HG02884 (cell line): ENCODE results near the gene SH3D19.
"Not testable (repeated sequence)": the region's sequence is repeated elsewhere in the genome, so short reads cannot be mapped to it uniquely, and the experiment has no call there.

ENCODE experiments used
- ATAC-seq: cut with Tn5 transposase; IDR thresholded peaks from one replicate; pipeline ENCODE4 v1.9.1; 2021; ENCODE audit warnings: mild to moderate bottlenecking, moderate library complexity; ENCODE audit not compliant: unreplicated experiment

The SH3D19 gene

DNA sequence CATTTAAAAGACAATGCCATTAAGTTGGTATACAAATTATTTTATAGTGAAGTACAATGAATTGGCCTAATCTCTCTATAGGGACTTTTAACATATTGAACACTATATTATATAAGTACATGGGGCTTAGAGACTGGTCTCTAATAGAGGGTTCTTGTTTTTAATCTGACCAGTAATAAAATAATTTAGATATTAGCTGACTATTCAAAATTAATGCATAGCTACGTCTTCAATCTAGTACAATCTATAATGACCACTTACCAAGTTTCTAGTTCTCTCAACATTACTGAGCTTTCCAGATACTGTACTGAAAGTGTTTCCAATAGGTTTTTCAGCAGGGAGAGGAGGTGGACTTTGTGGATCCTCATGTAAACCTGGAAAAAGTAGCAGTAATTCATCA lies 166.4 kb downstream of the SH3D19 start:
- ATAC-seq = no peak

DNA sequence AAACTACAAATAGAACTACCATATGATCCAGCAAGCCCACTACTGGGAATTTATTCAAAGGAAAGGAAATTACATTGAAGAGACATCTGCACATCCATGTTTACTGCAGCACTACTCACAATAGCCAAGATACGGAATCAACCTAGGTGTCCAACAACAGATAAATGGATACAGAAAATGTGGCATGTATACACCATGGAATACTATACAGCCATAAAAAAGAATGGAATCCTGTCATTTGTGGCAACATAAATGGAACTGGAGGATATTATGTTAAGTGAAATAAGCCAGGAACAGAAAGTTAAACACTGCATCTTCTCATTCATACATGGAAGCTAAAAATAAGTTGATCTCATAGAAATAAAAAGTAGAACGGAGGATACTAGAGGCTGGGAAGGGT lies 167.9 kb downstream of the SH3D19 start:
- ATAC-seq = no peak

DNA sequence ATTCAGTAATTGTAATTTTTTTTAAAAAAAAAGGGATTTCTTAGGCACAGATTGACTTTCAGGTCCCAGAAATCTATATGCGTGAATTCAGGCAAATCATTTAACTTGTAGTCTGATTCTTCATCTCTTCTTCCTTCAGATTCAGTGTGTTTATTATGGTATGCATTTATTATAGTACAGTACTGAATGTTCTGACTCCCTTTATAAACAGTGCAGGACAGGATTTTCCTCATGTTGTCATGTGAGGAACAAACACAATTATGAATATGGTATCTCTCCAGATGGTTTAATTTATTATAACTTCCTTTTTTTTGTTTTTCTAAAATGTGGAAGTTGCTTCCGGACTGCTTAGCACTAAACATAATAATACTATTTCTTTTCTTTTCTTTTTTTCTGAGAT lies 171.8 kb downstream of the SH3D19 start:
- ATAC-seq = no peak

DNA sequence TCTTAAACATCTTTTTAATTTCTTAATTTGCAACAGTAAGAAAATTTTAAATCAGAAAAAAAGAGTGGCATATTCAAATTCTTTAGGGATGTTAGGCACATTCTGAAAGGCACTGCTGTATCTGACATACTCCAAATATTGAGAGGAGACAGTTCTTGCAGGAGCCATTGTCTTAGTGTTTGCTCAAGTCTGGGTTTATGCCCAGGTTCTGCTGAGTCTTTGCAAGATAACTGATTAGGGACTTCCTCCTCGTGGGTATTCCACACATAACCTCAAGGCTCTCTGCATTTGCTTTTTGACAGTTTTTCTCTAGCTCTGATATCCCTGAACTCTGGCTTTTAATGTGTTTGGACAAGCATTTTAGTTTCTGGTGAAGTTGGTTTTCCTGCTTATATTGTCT lies 173.4 kb downstream of the SH3D19 start:
- no peak for ATAC-seq

DNA sequence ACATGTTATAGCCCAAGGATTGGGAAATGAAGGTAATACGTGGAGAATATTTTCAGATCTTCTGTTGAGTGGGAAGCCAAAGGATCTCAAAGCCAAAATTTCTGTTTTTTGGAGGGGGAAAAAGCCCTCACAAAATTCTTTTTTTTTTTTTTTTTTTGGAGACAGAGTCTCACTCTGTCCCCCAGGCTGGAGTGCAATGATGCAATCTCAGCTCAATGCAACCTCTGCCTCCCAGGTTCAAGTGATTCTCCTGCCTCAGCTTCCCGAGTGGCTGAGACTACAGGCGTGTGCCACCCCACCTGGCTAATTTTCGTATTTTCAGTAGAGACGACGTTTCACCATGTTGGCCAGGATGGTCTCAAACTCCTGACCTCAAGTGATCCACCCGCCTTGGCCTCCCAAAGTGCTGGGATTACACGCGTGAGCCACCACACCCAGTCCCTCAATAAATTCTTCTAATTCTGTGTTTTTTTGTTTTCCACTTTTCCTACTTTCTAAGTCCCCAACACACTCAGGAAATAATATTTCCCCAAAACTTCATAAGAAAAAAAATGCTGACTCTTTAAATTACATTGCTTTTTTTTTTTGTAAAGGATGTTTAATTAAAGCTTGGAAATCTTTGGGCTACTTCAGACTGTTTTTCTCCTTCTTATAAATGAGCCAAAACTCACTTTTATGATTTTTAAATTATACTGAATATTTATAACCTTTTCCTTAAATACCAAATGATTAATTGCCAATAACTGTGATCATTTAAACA lies 174.4 kb downstream of the SH3D19 start:
- ATAC-seq = no peak

DNA sequence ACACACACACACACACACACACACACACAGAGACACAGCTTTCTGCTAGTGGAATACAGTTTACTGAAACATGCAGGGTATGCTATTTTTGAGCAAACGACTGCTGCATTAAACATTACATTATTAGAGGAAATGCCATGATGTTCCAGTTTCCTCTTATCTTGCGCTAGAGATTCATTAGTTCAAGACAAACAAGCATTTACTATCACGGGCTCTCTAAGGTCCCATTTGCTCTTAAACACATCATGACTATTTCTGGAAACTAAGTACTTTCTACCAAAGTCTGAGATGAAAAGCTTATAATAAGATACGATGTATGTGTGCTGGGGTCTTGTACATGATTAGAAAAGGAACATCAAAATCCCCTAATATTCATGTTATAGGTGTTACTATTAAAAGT lies 177.1 kb downstream of the SH3D19 start:
- no peak for ATAC-seq

DNA sequence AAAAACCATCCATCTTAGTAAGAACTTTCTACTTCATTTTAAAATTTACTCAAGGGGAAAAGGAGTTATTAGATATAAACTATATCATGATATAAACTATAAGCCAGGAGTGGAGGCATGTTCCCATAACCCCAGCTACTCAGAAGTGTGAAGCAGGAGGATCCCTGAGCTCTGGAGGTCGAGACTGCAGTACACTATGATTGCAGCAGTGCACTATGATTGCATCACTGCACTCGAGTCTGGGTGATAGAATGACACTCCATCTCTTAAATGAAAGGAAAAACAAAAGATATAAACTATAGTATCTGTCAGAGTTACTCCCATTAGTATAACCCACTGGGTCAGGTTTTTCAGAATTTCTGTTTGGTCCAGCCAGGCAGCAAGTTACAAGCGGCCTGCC lies 178.4 kb downstream of the SH3D19 start:
- no peak for ATAC-seq

DNA sequence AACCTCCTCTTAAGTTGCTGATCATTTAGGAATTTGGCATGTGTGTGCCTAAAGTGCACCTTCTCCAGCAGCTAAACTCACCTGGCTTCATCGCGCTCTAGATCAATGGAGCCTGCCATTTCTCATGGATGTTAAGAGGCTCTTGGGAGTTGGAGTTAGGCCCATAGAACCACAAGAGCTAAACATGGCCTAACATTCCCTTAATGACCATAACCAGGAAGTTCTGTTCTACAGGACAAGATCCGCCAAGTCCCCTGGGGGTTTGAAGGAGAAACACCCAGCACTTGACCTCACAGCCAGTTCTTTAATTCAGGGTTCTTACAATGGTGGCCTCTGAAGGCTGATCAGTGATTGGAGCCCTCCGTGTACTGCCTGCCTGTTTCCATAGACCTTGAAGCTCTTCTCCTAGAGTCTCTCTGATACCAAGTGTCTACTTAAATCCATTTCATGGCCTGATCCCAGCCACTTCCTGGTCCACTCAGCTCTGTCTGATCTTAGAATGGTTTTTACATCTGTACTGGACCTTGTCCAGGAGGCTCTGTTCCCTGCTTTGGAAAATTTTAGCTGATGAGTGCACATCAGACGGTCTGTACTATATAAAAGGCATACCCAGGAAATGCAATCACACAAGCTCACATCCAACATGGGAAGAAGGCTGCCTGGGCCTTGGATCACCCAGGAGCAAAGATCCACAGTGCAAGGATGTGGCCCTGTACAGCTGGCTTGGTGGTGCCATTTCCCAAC lies 180.9 kb downstream of the SH3D19 start:
- no peak for ATAC-seq

DNA sequence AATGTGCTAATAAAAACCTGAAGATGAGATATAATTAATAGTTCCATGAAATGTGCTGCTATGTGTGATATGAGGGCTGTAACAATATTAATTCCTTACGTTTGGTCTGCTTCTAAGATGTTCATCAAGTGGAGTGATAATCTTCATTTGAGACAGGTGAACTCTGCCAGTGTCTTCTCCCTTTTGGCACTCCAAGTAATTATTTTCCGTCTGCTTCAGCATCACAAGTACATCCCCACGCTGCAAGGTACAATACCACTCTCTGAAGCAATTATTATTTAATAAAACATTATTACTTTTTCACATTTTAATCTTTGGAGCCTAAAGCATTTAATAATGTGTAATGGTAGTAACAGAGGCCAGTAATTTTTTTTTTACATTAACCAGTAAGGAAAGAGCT lies 181.6 kb downstream of the SH3D19 start:
- no peak for ATAC-seq

DNA sequence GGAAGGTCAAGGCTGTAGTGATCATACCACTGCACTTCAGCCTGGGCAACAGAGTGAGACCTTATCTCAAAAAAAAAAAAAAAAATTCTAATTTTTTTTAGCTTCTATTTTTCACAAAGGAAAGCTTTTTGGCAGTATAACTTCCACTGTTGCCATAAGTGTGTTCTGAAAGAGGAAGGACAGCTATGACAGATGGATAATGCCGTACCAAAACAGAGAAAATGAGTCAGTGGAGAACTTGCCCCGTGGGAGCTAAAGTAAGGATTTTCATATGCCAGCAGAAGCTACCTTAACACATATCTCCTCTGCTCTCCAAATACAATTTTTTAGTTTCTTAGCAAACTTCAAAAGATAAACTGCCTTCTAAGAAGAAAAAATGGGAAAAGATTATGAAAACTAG lies 182.2 kb downstream of the SH3D19 start:
- no peak for ATAC-seq

DNA sequence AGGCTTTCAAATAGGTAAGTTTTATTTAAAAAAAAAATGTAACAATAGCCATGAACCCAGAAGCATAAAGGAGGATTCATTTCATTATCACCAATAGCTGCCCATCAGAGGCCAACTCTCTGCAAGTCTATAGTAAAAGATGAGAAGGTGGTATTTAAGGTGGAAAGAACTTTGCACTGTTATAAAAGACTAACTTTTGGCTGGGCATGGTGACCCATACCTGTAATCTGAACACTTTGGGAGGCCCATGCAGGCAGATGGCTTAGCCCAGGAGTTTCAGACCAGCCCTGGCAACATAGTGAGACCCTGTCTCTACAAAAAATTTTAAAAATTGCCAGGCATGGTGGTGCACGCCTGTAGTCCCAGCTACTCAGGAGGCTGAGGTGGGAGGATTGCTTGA lies 182.6 kb downstream of the SH3D19 start:
- no peak for ATAC-seq

DNA sequence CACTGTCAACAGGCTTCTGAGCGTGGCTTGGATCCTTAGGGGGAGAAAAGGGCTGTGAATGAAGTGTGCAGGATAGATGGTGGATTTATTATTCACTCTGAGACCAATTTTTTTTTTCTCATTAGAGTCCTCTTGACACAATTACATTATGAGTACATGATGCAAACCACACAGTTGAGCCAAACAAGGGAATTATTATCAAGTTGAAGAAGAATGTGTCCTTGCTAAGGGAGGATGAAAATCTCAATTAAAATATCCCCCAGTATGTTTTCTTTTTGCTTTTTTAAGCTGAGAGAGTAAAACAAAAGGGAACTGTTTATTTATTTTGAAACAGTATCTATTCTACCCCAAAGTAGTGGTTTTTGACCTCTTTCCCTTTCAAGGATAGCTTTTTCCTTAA lies 185.6 kb downstream of the SH3D19 start:
- no peak for ATAC-seq

DNA sequence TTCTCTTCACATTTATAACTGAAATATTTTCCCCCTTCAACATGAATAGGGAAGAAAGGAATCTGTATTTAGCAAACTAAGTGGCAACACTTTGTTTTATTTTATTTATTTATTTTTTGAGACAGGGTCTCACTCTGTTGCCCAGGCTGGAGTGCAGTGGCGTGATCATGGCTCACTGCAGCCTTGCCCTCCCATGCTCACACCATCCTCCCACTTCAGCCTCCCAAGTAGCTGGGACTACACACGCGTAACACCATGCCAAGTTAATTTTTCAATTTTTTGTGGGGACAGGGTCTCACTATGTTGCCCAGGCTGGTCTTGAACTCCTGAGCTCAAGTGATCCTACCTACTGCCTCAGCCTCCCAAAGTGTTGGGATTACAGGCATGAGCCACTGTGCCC lies 189.4 kb downstream of the SH3D19 start:
- ATAC-seq = not testable (repeated sequence)

DNA sequence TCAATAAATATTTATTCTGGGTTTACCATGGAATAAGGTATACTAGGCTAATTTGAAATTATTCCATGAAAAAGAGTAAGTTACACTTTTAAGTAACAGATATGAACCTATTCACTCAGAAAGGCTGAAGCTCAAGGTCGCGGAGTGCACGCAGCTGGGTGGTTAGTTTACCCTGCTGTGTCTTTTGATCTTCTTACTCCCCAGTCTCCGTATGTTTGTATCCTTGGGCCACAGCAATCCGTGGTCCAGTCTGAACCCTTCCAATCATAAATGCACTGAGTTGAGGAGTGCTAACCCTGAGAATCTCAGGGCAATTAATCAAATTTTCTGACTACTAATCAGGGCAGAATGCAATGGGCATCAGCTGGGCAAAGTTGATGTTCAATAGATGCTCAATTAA lies 192.1 kb downstream of the SH3D19 start:
- no peak for ATAC-seq

DNA sequence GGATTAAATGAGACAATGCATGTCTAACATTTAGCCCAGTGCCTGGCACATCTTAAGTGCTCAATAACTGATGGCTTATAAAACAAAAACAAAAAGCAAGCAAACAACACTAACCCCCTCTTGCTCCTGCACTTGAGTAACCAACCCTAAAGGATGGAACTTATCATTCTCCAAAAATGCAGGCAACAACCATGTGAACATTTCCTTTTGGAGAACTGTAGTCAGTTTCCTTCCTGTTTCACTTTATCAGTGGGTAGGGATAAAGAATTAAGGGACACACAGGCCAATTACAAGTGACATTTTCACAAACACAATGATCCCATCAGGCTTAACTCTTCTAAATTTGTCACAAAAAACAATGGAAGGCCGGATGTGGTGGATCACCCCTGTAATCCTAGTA lies 195.6 kb downstream of the SH3D19 start:
- no peak for ATAC-seq

DNA sequence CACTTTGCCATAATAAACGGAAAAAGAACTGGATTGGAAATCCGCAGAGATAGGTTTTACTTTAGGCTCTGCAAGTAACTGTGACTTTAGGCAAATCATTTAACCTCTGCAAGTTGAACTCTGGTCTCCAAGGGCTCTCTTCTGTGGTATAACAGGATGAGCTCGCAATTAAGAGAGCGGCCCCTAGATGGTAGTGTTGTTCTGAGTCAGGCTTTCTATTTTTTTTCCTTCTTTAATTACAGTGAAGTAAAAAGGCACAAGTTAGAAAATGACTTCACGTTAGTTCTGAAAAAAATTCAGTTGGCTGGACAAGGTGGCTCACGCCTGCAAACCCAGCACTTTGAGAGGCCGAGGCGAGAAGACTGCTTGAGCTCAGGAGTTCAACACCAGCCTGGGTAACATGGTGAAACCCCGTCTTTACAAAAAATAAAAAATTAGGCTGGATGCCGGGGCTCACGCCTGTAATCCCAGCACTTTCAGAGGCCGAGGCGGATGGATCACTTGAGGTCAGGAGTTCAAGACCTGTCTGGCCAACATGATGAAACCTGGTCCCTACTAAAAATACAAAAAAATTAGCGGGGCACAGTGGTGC lies 207.9 kb downstream of the SH3D19 start:
- peak; percentile 90 for ATAC-seq

DNA sequence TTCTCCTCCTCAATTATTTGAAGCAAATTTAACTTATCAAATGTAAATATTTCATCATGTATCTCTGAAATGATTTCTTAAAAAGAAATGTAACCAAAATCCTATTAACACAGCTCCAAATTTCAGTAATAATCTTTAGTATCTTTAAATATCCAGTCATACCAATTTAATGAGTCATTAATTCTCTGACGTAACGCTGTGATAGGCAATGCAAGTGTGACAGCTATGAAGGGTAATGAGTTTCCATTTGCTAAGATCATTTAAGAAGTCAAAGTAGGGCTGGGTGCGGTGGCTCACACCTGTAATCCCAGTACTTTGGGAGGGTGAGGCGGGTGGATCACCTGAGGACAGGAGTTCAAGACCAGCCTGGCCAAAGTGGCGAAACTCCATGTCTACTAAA lies 210.4 kb downstream of the SH3D19 start:
- ATAC-seq = no peak

DNA sequence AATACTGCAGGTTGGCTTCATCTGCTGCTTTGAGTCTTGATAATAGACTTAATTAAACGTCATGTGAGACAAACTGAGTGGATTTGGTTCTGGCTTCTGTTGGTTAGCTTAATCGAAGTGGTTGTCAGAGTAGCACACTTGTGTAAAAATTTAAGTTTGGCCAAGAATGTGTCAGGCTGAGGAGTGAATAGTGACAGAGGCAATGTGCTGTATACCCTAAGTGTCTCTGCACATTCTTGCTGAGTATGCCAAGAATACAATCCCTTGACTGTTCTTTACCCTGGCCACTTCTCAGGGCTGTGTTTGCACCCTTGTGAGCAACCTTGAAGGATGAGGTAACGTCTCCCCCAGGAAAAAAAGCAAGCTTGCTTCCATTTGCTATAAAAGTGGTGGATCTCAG lies 211.1 kb downstream of the SH3D19 start:
- ATAC-seq = no peak

DNA sequence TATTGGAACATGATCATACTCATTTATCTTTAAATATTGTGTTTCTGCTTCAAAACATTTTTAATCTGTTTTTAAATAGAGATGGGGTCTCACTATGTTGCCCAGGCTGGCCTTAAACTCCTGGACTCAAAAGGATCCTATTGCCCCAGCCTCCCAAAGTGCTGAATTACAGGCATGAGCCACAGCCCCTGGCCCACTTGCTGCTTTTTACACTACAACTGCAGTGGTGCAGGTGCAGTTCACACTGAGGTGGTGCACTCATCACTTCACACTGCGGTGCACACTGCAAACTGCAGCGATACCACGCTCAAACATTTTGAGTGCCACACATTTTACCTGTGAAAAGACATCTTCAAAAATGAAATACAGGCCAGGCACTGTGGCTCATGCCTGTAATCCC lies 215.2 kb downstream of the SH3D19 start:
- no peak for ATAC-seq

DNA sequence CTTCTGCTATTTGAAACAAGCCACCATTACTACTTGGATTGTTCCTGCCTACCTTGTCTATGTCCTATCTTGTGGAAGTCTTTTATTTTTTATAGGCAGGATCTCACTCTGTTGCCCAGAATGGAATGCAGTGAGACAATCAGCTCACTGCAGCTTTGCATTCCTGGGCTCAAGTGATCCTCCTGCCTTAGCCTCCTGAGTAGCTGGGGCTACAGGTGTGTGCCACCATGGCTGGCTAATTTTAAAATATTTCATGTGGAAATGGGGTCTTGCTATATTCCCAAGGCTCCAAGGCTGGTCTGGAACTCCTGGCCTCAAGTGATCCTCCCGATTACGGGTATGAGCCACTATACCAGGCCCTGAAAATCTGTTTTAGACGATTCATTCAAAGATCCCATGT lies 218.3 kb downstream of the SH3D19 start:
- no peak for ATAC-seq

DNA sequence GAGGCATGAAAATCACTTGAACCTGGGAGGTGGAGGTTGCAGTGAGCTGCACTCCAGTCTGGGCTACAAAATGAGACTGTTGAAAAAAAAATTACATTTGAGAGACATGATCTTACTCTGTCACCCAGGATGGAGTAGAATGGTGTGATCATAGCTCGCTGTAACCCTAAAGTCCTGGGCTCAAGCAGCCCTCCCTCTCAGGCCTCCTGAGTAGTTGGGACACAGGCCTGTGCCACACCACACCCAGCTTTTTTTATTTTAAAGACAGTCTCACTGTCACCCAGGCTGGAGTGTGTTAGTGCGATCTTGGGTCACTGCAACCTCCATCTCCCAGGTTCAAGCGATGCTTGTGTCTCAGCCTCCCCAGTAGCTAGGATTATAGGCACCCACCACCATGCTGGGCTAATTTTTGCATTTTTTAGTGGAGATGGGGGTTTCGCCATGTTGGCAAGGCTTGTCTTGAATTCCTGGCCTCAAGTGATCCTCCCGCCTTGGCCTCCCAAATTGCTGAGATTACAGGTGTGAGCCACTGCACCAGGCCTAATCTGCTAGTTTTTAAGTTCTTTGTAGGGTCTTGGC lies 219.9 kb downstream of the SH3D19 start:
- ATAC-seq = no peak

DNA sequence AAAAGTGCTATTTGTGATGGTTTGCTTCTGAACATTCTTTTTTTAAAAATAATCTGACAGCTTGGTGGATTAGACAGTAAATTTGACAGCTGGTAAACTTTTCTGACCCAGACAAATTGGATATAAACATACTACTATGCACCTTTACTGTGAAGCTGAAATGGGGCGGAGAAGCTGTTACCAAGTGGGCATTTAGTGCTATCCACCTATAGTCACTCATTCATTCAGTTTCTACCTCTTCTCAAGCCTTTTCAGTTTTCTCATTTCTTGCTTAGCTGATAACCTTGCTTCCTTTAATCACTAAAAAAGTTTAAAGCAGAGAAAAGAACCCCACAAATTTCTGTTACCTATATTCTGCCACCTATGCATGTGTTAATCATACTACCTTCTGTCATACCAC lies 220.8 kb downstream of the SH3D19 start:
- no peak for ATAC-seq
